ENCODE results near the gene TMEM203.

Gene TMEM203

GRCh38 chr9:137223078-137223970 lies 17.9 kb upstream of the TMEM203 start:
- H3K4me3 ChIP-seq (ENCODE audit: low read depth, low read length), result peak overlapping the region; percentile 68
- peak; percentile 96 for DNase-seq (ENCODE audit: low read depth)
- peak; percentile 80 for TF ChIP-seq MYC (IDR thresholded peaks at IDR 0.05; ENCODE audit: low read depth, low read length)
- peak; percentile 76 for TF ChIP-seq MAX (IDR thresholded peaks at IDR 0.05; ENCODE audit: low read depth, low read length)
- no peak for TF ChIP-seq CTCF (IDR thresholded peaks at IDR 0.05; ENCODE audit: low read depth, low read length)
- TF ChIP-seq POLR2A (IDR thresholded peaks at IDR 0.05; ENCODE audit: extremely low read depth, insufficient read length), result peak; percentile 71

GRCh38 chr9:137222190-137223077 lies 17.0 kb upstream of the TMEM203 start, which contains the start of gene RNF208:
RNF208 (minus strand) TSS chr9:137222240; CDS start chr9:137221212, 1,028 bp downstream.
- TF ChIP-seq MYC (IDR thresholded peaks at IDR 0.05; ENCODE audit: low read depth, low read length) (no peak), POLR2A (IDR thresholded peaks at IDR 0.05; ENCODE audit: extremely low read depth, insufficient read length) (no peak), MAX (IDR thresholded peaks at IDR 0.05; ENCODE audit: low read depth, low read length) (no peak), CTCF (IDR thresholded peaks at IDR 0.05; ENCODE audit: low read depth, low read length) (no peak)
- no peak for DNase-seq (ENCODE audit: low read depth)
- peak within 1 kb of the TSS; percentile 47 for H3K4me3 ChIP-seq (ENCODE audit: low read depth, low read length)

GRCh38 chr9:137221506-137222111 lies 16.2 kb upstream of the TMEM203 start:
- H3K4me3 ChIP-seq (ENCODE audit: low read depth, low read length), result no peak overlapping the region
- TF ChIP-seq CTCF (IDR thresholded peaks at IDR 0.05; ENCODE audit: low read depth, low read length), result no peak
- TF ChIP-seq MAX (IDR thresholded peaks at IDR 0.05; ENCODE audit: low read depth, low read length), result no peak
- TF ChIP-seq MYC (IDR thresholded peaks at IDR 0.05; ENCODE audit: low read depth, low read length), result no peak
- TF ChIP-seq POLR2A (IDR thresholded peaks at IDR 0.05; ENCODE audit: extremely low read depth, insufficient read length), result no peak
- no peak for DNase-seq (ENCODE audit: low read depth)

- no peak overlapping the region for H3K4me3 ChIP-seq (ENCODE audit: low read depth, low read length)
- TF ChIP-seq MYC (IDR thresholded peaks at IDR 0.05; ENCODE audit: low read depth, low read length) (no peak), MAX (IDR thresholded peaks at IDR 0.05; ENCODE audit: low read depth, low read length) (no peak), CTCF (IDR thresholded peaks at IDR 0.05; ENCODE audit: low read depth, low read length) (no peak), POLR2A (IDR thresholded peaks at IDR 0.05; ENCODE audit: extremely low read depth, insufficient read length) (no peak)
- no peak for DNase-seq (ENCODE audit: low read depth)
These were observed 15.7 kb upstream of the TMEM203 start for GRCh38 chr9:137221095-137221505.

- TF ChIP-seq POLR2A (IDR thresholded peaks at IDR 0.05; ENCODE audit: extremely low read depth, insufficient read length) (no peak), CTCF (IDR thresholded peaks at IDR 0.05; ENCODE audit: low read depth, low read length) (no peak), MYC (IDR thresholded peaks at IDR 0.05; ENCODE audit: low read depth, low read length) (no peak), MAX (IDR thresholded peaks at IDR 0.05; ENCODE audit: low read depth, low read length) (no peak)
- DNase-seq (ENCODE audit: low read depth), result no peak
These were observed 15.1 kb upstream of the TMEM203 start for GRCh38 chr9:137220317-137221094.

More at GRCh38 chr9:137220317-137221094, 15.1 kb upstream of the TMEM203 start:
- H3K4me3 ChIP-seq (ENCODE audit: low read depth, low read length), result no peak overlapping the region
